GM06990 (cell line): ENCODE results near the gene CSTPP1.

Experiments used
- DNase-seq: peaks from one replicate; pipeline ENCODE4 v3.0.0-alpha.2; 2011; ENCODE audit not compliant: insufficient read length; ENCODE audit errors: extremely low read depth
- H3K27me3 ChIP-seq: replicated peaks from 2 replicates; pipeline ENCODE4 v1.6.0; 2011; ENCODE audit warnings: low read length; ENCODE audit not compliant: control insufficient read depth, insufficient read depth
- H3K36me3 ChIP-seq: 2 replicates; pipeline ENCODE4 v1.5.1; 2011; ENCODE audit warnings: low read length; ENCODE audit not compliant: control insufficient read depth, insufficient read depth
- H3K4me3 ChIP-seq: replicated peaks from 2 replicates; pipeline ENCODE4 v1.5.1; 2011; ENCODE audit warnings: low read depth, mild to moderate bottlenecking, control low read depth, low read length
- TF ChIP-seq, protein P1 (sequence below): IDR thresholded peaks from 2 replicates; pipeline ENCODE4 v1.5.1; 2011; ENCODE audit warnings: low read length, control low read depth, mild to moderate bottlenecking, inconsistent platforms; ENCODE audit not compliant: insufficient read depth, poor library complexity, severe bottlenecking

CSTPP1 gene

DNA sequence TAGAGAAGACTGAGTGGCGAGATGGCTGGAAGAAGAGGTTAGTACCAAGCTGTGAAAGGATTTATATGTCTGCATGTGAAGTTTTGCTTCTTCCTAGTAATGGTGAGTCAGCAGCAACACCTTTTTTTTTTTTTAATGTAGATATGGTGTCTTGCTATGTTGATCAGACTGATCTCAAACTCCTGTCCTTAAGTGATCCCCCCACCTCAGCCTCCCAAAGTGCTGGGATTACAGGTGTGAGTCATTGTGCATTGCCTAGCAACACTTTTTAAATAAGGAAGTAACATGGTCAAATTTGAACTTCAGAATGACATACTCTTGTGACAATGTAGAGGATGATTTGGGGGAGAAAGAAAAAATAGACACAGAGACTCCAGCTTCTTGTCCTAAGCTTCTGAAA lies 6.5 kb upstream of the CSTPP1 start:
- Histone ChIP-seq H3K4me3 (no peak overlapping the region), H3K27me3 (no peaks in the 10 kb centered on the region), H3K36me3 (no peaks in the 10 kb centered on the region)
- DNase-seq, result no peak
- TF ChIP-seq, protein P1, sequence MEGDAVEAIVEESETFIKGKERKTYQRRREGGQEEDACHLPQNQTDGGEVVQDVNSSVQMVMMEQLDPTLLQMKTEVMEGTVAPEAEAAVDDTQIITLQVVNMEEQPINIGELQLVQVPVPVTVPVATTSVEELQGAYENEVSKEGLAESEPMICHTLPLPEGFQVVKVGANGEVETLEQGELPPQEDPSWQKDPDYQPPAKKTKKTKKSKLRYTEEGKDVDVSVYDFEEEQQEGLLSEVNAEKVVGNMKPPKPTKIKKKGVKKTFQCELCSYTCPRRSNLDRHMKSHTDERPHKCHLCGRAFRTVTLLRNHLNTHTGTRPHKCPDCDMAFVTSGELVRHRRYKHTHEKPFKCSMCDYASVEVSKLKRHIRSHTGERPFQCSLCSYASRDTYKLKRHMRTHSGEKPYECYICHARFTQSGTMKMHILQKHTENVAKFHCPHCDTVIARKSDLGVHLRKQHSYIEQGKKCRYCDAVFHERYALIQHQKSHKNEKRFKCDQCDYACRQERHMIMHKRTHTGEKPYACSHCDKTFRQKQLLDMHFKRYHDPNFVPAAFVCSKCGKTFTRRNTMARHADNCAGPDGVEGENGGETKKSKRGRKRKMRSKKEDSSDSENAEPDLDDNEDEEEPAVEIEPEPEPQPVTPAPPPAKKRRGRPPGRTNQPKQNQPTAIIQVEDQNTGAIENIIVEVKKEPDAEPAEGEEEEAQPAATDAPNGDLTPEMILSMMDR, result no peak

DNA sequence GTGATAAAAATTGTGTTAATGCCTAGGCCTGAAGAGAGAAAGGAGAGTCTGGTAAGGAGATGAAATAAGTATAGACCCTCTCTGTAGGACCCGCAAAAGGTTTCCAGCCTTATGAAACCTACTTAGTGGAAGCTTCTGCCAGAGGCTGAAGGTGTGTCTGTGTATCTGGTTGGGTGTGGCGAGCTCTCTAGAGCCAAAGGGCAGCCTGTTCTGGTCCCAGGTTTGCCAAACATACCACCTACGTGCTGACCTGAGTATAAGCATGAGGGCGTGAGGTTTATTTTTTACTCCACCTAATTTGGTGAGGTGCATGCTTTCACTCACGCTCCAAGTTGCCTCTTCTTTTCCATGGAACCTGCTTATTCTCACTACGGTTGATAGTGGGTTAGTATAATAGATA lies 5.6 kb downstream of the CSTPP1 start:
- Histone ChIP-seq H3K27me3 (no peaks in the 10 kb centered on the region), H3K4me3 (no peak overlapping the region), H3K36me3 (no peaks in the 10 kb centered on the region)
- TF ChIP-seq, protein P1, result no peak
- DNase-seq, result no peak

DNA sequence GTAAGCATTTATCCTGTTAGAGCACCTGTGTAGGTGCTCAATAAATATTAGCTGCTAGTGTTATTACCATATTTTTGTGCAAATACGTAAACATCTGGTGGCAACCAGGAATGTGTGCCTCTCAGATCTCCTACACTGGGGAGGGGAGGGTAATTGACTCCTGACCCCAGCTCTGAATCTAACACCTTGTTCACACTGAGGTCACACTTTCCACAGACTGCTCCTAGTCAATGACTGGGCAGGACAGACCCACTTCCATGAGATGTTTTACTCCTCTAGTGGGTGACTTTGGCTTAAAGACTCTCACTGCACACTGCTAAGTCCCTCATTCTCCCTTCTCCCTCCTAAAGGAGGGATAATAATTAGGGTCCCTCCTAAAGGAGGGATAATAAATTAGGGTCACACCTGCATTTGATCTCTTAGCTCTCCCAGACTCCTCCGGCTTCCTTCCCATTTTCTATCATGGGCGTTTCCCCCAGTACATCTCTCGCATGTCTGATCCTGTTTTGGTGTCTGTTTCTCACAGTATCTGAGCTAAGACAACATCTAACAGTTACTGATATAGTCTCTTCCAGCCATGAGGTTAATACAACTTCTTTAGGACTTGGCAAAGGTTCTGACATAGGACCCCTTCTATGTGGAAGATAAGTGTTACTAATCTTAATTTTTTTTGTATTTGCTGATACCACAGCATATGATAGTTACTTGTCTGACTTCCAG lies 8.0 kb downstream of the CSTPP1 start:
- no peak for DNase-seq
- TF ChIP-seq, protein P1, result no peak
- no peak overlapping the region for H3K4me3 ChIP-seq
- H3K27me3 ChIP-seq, result no peaks in the 10 kb centered on the region
- H3K36me3 ChIP-seq, result no peaks in the 10 kb centered on the region

- Histone ChIP-seq H3K4me3 (no peak overlapping the region), H3K36me3 (no peaks in the 10 kb centered on the region), H3K27me3 (no peaks in the 10 kb centered on the region)
- DNase-seq, result no peak
- TF ChIP-seq, protein P1, result no peak
Measured at GRCh38 chr11:46947399-46948077, 11.0 kb downstream of the CSTPP1 start.

DNA sequence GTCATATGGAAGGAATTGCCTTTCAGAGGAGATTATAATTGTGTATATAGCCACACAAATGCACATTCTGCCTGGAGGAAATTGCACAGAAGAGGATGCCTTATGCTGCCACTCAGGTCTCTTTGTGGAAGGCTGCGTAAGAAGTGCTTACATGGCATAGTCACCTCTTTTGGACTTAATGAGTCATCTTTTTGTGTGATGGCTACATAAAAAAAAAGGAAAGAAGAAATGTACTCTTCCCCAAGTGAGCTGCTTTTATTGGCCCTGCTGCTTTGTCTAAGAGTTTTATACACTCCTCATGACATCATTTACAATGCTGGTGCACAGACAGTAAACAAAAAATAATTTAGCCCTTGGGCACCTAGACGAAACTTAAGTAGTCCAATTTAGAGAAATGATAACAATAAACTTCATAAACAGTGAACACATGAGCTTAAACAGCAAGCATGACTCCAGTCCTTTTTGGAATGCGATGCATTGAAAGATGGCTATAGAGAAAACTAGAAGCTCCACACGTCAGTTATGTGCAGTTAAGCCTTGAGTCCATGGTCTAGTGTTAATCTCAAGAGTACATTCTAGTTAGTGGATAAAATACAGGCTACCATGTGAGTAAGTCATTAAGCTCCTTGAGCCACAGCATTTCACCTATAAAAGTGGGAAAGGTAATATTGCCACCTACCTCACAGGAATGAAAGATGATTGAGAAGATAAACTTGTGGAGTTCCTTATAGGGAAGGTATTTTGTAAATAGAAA lies 12.0 kb downstream of the CSTPP1 start:
- TF ChIP-seq, protein P1, result no peak
- Histone ChIP-seq H3K27me3 (no peaks in the 10 kb centered on the region), H3K36me3 (no peaks in the 10 kb centered on the region), H3K4me3 (no peak overlapping the region)
- DNase-seq, result no peak
